GM12878 (cell line): Measurements from ENCODE around the gene LENEP. TPM values are rescaled to one million over a fixed set of nuclear protein-coding genes. Genes with fewer than 3 reads are reported as not detected.

Experiments
- ATAC-seq: fragments of 200-7000 bp; cut with Tn5 transposase; 3 replicates; pipeline ENCODE4 v1.9.1; 2020; ENCODE audit warnings: mild to moderate bottlenecking, moderate library complexity
- BruUV-seq: library from RNA; stranded (reverse); fragments of 400-500 nt; replicated peaks from 2 replicates; lab custom pipeline; 2021; lab: Mats Ljungman, UMichigan
- CTCF ChIA-PET: fragments of 300-600 bp; sonication (Branson Sonifier 250); formaldehyde crosslinking; extraction: SDS; loops from one replicate; lab custom pipeline; 2021; ENCODE audit warnings: inconsistent platforms; lab: Yijun Ruan, JAX
- POLR2A ChIA-PET: fragments of 350-600 bp; formaldehyde crosslinking; extraction: SDS; loops from one replicate; lab custom pipeline; 2021; ENCODE audit warnings: inconsistent platforms; lab: Charles Lee
- RAD21 ChIA-PET: fragments of 300-600 bp; sonication (Branson Sonifier 250); formaldehyde crosslinking; loops from one replicate; lab custom pipeline; 2023; ENCODE audit warnings: antibody characterized with exemption; ENCODE audit not compliant: unreplicated experiment; lab: Charles Lee
- SMC1A ChIA-PET: fragments of 300-600 bp; sonication (Branson Sonifier 250); formaldehyde crosslinking; loops from one replicate; lab custom pipeline; 2023; ENCODE audit not compliant: unreplicated experiment, uncharacterized antibody; lab: Charles Lee
- DNase-seq: peaks from one replicate; pipeline ENCODE4 v3.0.0-alpha.2; 2011; ENCODE audit warnings: low read depth, low spot score
- FAIRE-seq: peaks from 3 replicates; lab custom pipeline; 2011; peaks lifted over from hg19 to GRCh38; lab: Jason Lieb, UNC
- H2AFZ ChIP-seq: 2 replicates; pipeline ENCODE4 v1.6.0; 2011; ENCODE audit warnings: low read depth, low read length, control low read depth; ENCODE audit not compliant: control insufficient read depth
- H3K27ac ChIP-seq: 2 replicates; pipeline ENCODE4 v1.5.1; 2011; ENCODE audit warnings: control low read depth; ENCODE audit not compliant: control insufficient read depth, insufficient read depth
- H3K27me3 ChIP-seq, 2 experiments: replicated peaks in 1 of 2; 2 replicates each; pipeline versions ENCODE4 v1.6.0 to v1.6.1; 2011; ENCODE audit warnings: low read length in 1 of 2; ENCODE audit not compliant: control insufficient read depth in 2 of 2, insufficient read depth in 2 of 2
- H3K36me3 ChIP-seq, 2 experiments: 2 replicates each; pipeline ENCODE4 v1.5.1; 2011; ENCODE audit warnings: low read length in 1 of 2; ENCODE audit not compliant: control insufficient read depth in 2 of 2, insufficient read depth in 2 of 2
- H3K4me1 ChIP-seq: 2 replicates; pipeline ENCODE4 v1.6.1; 2011; ENCODE audit warnings: mild to moderate bottlenecking, low read length, moderate library complexity, mixed read lengths; ENCODE audit not compliant: control insufficient read depth, insufficient read depth
- H3K4me2 ChIP-seq: 2 replicates; pipeline ENCODE4 v1.6.0; 2011; ENCODE audit warnings: control low read depth; ENCODE audit not compliant: control insufficient read depth, insufficient read depth
- H3K4me3 ChIP-seq: fragments of 200-600 bp; sonication (generic); 2 replicates; pipeline ENCODE4 v1.5.1; 2016
- H3K79me2 ChIP-seq: 2 replicates; pipeline ENCODE4 v1.6.0; 2011; ENCODE audit warnings: low read length; ENCODE audit not compliant: control insufficient read depth, insufficient read depth
- H3K9ac ChIP-seq: 2 replicates; pipeline ENCODE4 v1.8.0; 2011; ENCODE audit warnings: low read length, control low read depth, mixed read lengths; ENCODE audit not compliant: control insufficient read depth, insufficient read depth
- H3K9me3 ChIP-seq: replicated peaks from 3 replicates; pipeline ENCODE4 v1.5.1; 2011; ENCODE audit warnings: mild to moderate bottlenecking, low read length; ENCODE audit not compliant: control insufficient read depth, insufficient read depth
- H4K20me1 ChIP-seq: 2 replicates; pipeline ENCODE4 v1.6.0; 2011; ENCODE audit not compliant: control insufficient read depth, insufficient read depth
- BCLAF1 ChIP-seq: fragments of 450-650 bp; IDR thresholded peaks from 2 replicates; pipeline ENCODE4 v1.6.1; 2017; ENCODE audit warnings: antibody characterized with exemption, mild to moderate bottlenecking, moderate library complexity
- CTCF ChIP-seq, 3 experiments: IDR thresholded peaks in 2 of 3; conservative IDR thresholded peaks in 1 of 3; 2 replicates each; pipeline ENCODE4 v1.5.1; 2011; ENCODE audit warnings: low read depth in 3 of 3, low read length in 3 of 3, mild to moderate bottlenecking in 3 of 3, control low read depth in 2 of 3, moderate library complexity in 2 of 3, inconsistent platforms in 1 of 3, mixed read lengths in 1 of 3; ENCODE audit not compliant: control insufficient read depth in 2 of 3, insufficient read depth in 1 of 3; ENCODE audit errors: extremely low read depth in 1 of 3
- HDAC2 ChIP-seq: fragments of 200-600 bp; sonication (generic); IDR thresholded peaks from 2 replicates; pipeline ENCODE4 v1.6.1; 2017
- KAT2A ChIP-seq: conservative IDR thresholded peaks from 2 replicates; pipeline ENCODE4 v1.6.1; 2011; ENCODE audit warnings: low read depth, low read length; ENCODE audit not compliant: control insufficient read depth
- MAX ChIP-seq: IDR thresholded peaks from 2 replicates; pipeline ENCODE4 v1.6.1; 2012; ENCODE audit warnings: low read depth, low read length, improper control_type of control experiment
- NFYA ChIP-seq: IDR thresholded peaks from 2 replicates; pipeline ENCODE4 v1.6.1; 2011; ENCODE audit warnings: low read depth, mild to moderate bottlenecking, low read length, improper control_type of control experiment, borderline replicate concordance
- POU2F2 ChIP-seq: IDR thresholded peaks from 3 replicates; pipeline ENCODE4 v1.6.1; 2011; ENCODE audit warnings: low read depth, mild to moderate bottlenecking, low read length, borderline replicate concordance
- RAD51 ChIP-seq: fragments of 450-650 bp; IDR thresholded peaks from 2 replicates; pipeline ENCODE4 v1.6.1; 2016; ENCODE audit warnings: moderate library complexity, mild to moderate bottlenecking, inconsistent platforms
- SMAD5 ChIP-seq: IDR thresholded peaks from 2 replicates; pipeline ENCODE4 v1.6.1; 2016; ENCODE audit warnings: antibody characterized with exemption, low read depth
- STAT1 ChIP-seq: fragments of 450-650 bp; conservative IDR thresholded peaks from 2 replicates; pipeline ENCODE4 v1.6.1; 2014; ENCODE audit warnings: antibody characterized with exemption, mild to moderate bottlenecking
- USF2 ChIP-seq: IDR thresholded peaks from 2 replicates; pipeline ENCODE4 v1.6.1; 2011; ENCODE audit warnings: low read depth, low read length, improper control_type of control experiment, borderline replicate concordance
- WRNIP1 ChIP-seq: IDR thresholded peaks from 2 replicates; pipeline ENCODE4 v1.6.1; 2011; ENCODE audit warnings: low read depth, low read length, improper control_type of control experiment, borderline replicate concordance
- ZBTB33 ChIP-seq: fragments of 450-650 bp; IDR thresholded peaks from 2 replicates; pipeline ENCODE4 v1.6.1; 2017; ENCODE audit warnings: mild to moderate bottlenecking
- WGBS: methylation state at CpG from one replicate; pipeline ENCODE4 v1.1.6; 2016; ENCODE audit warnings: low lambda C conversion rate; ENCODE audit not compliant: insufficient replicate concordance, insufficient coverage; ENCODE audit errors: missing lambda C conversion rate; 5-methylcytosine and 5-hydroxymethylcytosine counted together
- in situ Hi-C: fragments of 300-500 bp; cut with MboI; formaldehyde crosslinking; loops from 9 replicates; pipeline ENCODE4 v1.14.3; 2018; ENCODE audit warnings: mixed read lengths
- intact Hi-C: fragments of 100-400 bp; cut with micrococcal nuclease; formaldehyde crosslinking; loops from one replicate; pipeline ENCODE4 v1.14.2; 2022; ENCODE audit not compliant: unreplicated experiment
- polyA plus RNA-seq, 11 experiments: library from polyadenylated mRNA; depleted of rRNA in 4 of 11; unstranded in 6 of 11; stranded (reverse) in 5 of 11; fragments of >200 nt; fragmentation: Nextera tagmentation in 4 of 11; fragmentation: Illumina TruSeq in 1 of 11; extraction: Ambion mirVana in 4 of 11; extraction: Trizol in 1 of 11; gene quantifications; 1 replicate in 1 of 11; 2 replicates in 10 of 11; pipeline versions ENCODE4 v1.2.1 to v1.2.3, GENCODE V29; 2011 to 2016; ENCODE audit warnings: inconsistent platforms in 2 of 11, missing spikeins in 2 of 11, low read depth in 1 of 11
- total RNA-seq, 4 experiments: library from RNA; depleted of rRNA in 3 of 4; stranded (reverse); fragments of >200 nt in 3 of 4; fragmentation: Illumina TruSeq in 1 of 4; extraction: Trizol in 1 of 4; gene quantifications; 2 replicates each; pipeline versions ENCODE4 v1.2.1 to v1.2.3, GENCODE V29; 2013 to 2021

The LENEP gene
- total and polyA plus RNA-seq, 10 of the 15 experiments (the other 5 are each of a cell fraction or from before 2014, with no cell fraction given): 0.27 to 1.1 (median 0.64) TPM; not detected in 7

- under 1% methylated on average over 37 of the region's 43 CpGs for WGBS
- peak overlapping the region; percentile 36 for H3K4me2 ChIP-seq
- peaks cover 36% of the 10 kb centered on the region for H3K79me2 ChIP-seq
- ChIA-PET CTCF (interaction anchor here (0.6 to 11.0 kb wide), 13 partner anchors 9 to 134 kb away, joined by 3 to 226 read pairs (median 6); partner anchors contain the start of genes CKS1B, FLAD1, KCNN3 and PBXIP1), RAD21 (interaction anchor here (0.8 to 2.1 kb wide), 11 partner anchors 13 to 122 kb away, joined by 3 to 24 read pairs (median 7); partner anchors contain the start of genes FLAD1, PBXIP1 and SHC1), POLR2A (interaction anchor here (0.5 to 3.4 kb wide), 10 partner anchors 16 to 279 kb away, joined by 3 to 36 read pairs (median 4); partner anchors contain the start of genes ADAM15, CKS1B, FLAD1 and PMVK), SMC1A (interaction anchor here (0.8 to 8.1 kb wide), 7 partner anchors 16 to 84 kb away, joined by 3 to 69 read pairs (median 4); partner anchors contain the start of gene FLAD1)
- peak overlapping the region; percentile 98 for H3K4me3 ChIP-seq
- in situ Hi-C loops: no loop called here
- H3K9ac ChIP-seq: peak overlapping the region; percentile 66; the same call in 1 of the 2 replicates
- DNase-seq (peak; percentile 41), FAIRE-seq (peak; percentile 23), ATAC-seq (peak; percentile 57)
- H3K27ac ChIP-seq: peak overlapping the region; percentile 79
- peaks cover 29% of the 10 kb centered on the region for H3K4me1 ChIP-seq
- no peaks in the 10 kb centered on the region for H3K36me3 ChIP-seq
- BruUV-seq: no TSS peak
- intact Hi-C loops: loop anchor here (2.0 to 5.0 kb wide), 2 partner anchors 39 to 64 kb away; partner anchors contain the start of genes PMVK and PYGO2
- H3K27me3 ChIP-seq: no peaks in the 10 kb centered on the region
- peak overlapping the region; percentile 79 for H2AFZ ChIP-seq
- H3K9me3 ChIP-seq: no peaks in the 10 kb centered on the region
- H4K20me1 ChIP-seq: no peaks in the 10 kb centered on the region
- TF ChIP-seq CTCF (IDR thresholded peaks at IDR 0.05 in 2 of 3, conservative IDR thresholded peaks at IDR 0.05 in 1 of 3; ENCODE audit: control insufficient read depth in 2 of 3, extremely low read depth in 1 of 3, insufficient read depth in 1 of 3, low read depth in 3 of 3, low read length in 3 of 3): no peak
- no peak for TF ChIP-seq NFYA
- no peak for TF ChIP-seq POU2F2
- no peak for TF ChIP-seq KAT2A
- peak; percentile 92; the same call in 1 of the 2 replicates for TF ChIP-seq STAT1
- no peak for TF ChIP-seq SMAD5
- TF ChIP-seq RAD51: no peak
- no peak for TF ChIP-seq BCLAF1
- TF ChIP-seq ZBTB33: 0 out of 2 replicates have a peak, but pooled peaks have one; percentile 29
- TF ChIP-seq WRNIP1: no peak
- TF ChIP-seq USF2: no peak
- peak; percentile 47; the same call in 1 of the 2 replicates for TF ChIP-seq MAX
- no peak for TF ChIP-seq HDAC2
Observed at GRCh38 chr1:155000726-155001424, 7.5 kb downstream of the LENEP start.
